Measurements from ENCODE around the gene PCBP3.
"Not testable (repeated sequence)": the region's sequence is repeated elsewhere in the genome, so short reads cannot be mapped to it uniquely, and the experiment has no call there.

Gene PCBP3

DNA sequence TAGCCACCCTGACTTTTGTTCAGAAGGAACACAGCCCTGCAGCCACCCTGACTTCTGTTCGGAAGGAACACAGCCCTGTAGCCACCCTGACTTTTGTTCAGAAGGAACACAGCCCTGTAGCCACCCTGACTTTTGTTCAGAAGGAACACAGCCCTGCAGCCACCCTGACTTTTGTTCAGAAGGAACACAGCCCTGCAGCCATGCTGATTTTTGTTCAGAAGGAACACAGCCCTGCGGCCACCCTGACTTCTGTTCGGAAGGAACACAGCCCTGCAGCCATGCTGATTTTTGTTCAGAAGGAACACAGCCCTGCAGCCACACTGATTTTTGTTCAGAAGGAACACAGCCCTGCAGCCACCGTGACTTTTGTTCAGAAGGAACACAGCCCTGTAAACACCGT, 208.9 kb downstream of the PCBP3 start:
- DNase-seq = not testable (repeated sequence)

DNA sequence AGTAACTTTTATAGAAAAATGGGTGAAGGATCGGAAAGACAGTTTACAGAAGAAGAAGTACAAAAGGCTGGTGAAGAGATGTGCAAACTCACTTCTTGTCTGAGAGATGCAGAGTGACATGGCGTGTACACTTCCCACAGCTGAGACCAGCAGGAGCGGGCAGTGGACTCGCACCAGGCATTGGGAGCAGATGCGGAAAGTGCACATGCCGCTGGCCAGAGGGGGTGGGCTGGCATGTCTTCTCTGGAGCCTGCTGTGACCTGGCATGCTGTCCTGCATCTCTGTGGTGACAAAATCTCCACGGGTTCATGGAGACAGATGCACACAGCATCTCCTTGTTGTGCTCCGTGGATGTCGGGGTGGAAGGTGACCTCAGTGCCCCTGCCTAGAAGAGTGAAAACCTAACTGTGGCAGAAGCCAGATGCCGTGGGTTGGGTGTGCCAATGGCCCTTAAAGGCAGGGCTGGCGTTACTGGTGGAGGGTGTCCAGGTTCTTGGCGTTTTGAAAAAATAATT, 209.4 kb downstream of the PCBP3 start:
- no peak for DNase-seq

DNA sequence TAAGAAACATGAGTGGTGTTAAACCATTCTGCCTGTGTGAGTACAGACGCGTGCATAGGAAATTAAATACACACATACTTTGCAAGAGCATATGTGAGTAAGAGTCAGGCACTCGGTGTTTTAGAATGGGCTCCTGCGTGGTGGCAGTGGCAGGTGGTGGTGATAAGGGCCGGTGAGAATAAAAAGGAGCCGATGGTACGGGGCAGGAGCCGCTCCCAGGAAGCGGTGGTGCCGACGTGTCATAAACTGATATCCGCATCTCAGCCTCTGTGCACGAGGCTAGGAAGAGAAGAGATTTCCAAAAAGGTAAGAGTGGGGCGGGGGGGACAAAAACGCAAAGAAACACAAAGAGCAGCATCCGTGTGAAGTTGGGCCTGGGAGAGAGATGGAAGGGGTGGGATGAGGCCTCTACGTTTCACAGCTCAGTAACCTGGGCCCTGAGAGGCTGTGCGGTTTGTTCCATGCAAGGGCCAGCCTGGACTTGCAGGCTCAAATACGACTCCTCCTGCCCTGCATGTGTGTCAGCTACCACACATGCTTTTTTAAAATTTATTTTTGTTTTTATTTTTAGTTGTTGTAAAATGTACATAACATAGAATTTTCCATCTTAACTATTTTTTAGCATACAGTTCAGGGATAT, 210.3 kb downstream of the PCBP3 start:
- DNase-seq = no peak

DNA sequence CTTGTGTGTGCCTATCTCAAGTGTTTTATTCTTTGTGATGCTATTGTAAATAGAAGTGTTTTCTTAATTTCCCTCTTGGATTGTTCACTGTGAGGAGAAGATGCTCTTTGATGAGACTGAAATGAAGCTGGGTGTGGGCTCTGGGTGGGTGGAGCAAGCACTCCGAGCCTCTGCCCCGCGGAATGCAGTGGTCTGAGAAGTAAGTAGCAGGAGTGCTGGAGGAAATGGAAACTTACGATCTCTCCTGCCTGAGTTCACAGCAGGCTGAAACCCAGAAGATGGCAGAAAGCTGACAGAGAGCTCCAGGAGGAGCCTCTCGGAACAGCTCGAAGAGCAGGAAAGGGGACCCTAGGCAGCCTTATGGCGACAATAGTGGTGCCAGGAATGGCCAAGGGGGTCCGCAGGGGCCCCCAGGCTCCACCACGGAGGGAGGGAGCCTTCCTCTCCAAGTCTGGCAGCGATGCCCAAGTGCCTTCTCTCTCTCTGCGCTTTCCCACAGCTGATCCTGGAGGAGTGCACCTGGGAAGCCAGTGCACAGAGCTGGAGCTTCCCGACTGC, 211.2 kb downstream of the PCBP3 start:
- no peak for DNase-seq

DNA sequence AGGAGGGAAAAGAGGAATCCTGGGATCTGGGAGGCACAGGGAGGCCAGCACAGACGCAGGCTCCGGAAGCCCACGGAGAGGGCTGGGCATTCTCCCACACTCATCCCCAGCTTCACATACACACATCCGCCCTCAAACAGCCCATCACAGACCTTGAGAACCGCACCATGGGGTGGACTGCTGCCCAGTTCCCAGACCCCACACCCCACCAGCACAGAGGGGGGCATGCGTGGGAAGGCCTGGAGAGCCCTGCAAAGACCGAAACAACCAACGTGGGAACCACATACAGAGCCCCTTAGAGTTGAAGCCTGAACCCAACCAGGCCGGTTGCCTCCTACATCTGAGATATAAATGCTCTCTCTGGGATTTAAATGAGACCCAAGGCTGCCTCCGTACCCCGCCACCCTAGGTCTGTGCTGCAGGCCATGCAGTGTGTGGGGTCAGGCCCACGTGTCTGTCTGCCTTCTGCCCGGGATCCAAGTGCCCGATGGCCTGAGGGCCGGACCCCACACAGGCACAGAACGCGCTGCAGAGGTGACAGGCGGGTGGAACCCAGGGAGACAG, 211.8 kb downstream of the PCBP3 start:
- no peak for DNase-seq

DNA sequence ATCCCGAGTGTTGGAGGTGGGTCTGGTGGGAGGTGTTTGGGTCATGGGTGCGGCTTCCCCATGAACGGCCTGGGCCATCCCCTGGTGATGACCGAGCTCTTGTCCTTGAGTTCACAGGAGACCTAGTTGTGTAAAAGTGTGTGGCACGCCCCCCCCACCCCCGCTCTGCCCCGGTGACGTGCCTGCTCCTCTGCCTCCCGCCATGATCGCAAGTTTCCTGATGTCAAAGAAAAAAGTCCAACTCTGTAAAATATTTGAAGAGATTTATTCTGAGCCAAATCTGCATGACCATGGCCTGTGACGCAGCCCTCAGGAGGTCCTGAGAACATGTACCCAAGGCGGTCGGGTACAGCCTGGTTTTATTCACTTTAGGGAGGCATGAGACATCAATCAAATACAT, 212.9 kb downstream of the PCBP3 start:
- no peak for DNase-seq

DNA sequence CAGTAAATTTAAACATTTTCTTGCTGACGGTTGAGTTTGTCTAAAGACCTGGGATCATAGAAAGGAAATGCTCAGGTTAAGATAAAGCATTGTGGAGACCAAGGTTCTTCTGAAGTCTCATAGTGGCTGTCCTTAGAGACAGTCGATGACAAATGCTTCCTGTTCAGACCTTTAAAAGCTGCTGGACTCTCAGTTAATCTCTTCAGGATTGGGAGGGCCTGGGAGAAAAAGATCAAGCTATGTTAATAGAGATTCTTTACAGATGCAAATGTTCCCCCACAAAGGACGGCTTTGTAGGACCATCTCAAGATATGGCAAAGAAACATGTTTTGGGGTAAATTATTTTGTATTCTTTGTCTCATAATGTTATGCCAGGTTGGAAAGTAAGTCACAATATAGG, 213.4 kb downstream of the PCBP3 start:
- no peak for DNase-seq

DNA sequence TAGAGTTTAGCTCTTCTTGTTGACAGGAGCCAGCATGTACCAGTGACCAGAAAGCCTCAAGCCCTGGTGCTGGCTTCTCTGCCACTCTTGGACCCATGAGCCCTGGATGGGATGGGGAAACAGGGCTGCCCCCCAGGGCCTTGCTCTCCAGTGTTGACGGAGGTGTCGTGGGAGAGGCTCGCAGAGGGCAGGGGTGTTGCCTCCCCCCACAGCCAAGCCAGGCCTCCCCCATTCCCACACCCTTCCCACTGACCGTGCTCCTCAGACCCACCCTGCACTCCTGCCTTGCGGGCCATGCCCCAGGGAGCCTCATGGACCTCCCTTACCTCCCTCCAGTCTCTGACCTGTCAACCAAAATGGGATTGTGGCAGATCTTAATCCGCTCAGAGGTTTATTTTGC, 214.2 kb downstream of the PCBP3 start:
- DNase-seq = no peak

DNA sequence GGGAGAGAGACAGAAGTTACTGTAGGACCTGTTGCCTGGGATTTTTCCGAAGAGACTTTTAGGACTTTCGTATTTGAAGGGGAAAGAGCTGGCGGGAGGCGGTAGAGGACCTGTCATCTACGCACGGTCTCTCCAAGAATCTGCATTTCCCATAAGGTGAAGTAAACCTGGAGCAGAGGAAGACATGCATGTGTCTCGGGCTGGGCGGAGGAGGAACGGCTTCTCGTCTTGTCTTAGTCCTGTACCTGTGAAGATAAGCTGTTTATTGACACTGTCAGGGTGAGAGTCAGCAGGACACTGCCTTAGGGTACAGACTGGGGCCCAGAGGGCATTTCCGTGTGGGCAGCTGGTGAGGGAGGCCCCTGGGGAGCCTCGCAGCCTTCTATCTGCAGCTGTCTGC, 214.7 kb downstream of the PCBP3 start:
- no peak for DNase-seq

DNA sequence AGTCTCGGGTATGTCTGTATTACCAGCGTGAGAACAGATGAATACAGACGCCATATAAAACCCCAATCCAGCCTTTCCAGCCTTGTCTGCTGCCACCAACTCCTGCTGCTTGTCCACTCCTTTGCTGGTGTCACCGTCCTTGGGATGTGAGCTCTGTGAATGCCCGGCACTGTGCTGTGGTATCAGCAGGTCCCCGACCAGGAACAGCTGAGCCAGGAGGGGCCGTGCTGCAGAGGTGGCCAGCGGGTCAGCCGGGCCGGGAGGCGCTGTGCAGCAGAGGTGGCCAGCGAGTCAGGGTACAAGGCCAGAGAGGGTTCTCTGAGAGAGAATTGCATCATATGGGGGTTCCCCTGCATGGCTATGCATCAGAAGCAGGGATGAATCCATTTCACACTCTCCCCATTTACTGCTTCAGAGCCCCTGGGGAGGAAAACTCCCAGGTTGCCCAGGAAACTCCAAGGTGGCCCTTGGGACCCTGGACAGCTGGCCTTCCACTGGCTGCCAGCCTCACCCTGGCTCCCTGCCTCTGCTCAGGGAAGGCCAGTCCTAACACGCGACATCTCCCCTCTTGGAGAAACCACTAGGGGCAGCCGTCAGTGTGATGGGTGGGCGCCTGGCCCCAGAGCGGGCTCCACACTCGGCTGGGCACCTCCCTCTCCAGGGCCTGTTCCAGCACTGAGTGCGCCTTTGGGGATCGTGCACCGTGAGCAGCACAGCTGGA, 215.7 kb downstream of the PCBP3 start:
- DNase-seq = no peak

DNA sequence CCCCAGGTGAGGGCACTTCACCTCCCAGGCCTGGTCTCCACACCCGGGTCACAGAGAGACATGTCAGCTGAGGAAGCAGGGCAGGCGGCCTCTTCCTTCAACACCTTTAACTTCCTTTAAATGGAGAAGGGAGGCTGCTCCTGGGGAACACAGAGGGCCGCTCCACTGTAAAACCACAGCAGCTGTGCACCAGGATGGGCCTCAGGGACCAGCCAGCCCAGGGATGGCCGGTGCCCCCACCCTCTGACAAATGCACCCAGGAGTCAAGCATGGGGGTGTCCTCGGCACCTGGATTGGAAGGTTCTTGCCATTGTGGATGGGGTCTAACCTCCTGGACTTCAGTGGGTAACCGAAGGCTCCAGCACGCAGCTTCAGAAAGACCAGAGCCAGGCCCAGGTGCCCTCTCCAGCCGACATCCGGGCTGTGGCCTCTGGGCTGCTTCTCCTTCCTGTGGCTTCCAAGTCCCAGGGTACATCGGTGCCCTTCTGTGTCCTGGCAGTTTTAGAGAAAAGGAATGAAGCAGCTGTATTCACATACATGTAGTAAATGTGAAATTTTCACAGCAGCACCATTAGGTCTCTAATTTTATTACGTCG, 216.3 kb downstream of the PCBP3 start:
- DNase-seq = no peak

DNA sequence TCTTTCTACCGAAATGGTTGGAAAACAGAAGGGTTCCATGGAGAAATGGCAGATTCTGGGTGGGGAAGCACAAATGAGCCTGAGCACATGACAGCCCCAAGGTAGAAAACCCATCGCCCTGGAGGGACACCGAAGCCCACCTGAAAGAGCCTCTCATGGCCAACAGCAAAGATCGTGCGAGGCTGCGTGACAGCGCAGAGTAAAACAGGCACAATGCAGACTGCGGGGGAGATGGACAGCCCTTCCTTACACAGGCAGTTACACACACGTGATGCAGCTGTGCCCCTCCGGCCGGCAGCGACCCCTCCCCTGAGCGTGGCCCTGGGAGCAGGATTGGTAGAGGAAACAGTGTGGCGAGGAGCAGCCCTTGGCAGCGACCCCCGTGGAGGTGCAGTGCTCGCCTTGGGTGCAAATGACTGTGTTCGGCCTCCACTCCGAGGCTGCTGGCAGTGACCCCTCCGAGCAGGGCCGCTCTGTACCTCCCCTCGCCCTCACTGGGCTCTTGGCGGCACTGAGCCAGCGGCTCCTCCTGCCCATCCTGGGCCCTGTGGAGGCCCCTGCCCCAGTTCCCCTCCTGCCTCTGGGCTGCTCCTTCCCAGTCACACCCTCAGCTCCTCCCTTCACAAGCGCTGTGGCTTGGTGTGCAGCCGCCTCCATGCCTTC, 217.1 kb downstream of the PCBP3 start:
- no peak for DNase-seq

DNA sequence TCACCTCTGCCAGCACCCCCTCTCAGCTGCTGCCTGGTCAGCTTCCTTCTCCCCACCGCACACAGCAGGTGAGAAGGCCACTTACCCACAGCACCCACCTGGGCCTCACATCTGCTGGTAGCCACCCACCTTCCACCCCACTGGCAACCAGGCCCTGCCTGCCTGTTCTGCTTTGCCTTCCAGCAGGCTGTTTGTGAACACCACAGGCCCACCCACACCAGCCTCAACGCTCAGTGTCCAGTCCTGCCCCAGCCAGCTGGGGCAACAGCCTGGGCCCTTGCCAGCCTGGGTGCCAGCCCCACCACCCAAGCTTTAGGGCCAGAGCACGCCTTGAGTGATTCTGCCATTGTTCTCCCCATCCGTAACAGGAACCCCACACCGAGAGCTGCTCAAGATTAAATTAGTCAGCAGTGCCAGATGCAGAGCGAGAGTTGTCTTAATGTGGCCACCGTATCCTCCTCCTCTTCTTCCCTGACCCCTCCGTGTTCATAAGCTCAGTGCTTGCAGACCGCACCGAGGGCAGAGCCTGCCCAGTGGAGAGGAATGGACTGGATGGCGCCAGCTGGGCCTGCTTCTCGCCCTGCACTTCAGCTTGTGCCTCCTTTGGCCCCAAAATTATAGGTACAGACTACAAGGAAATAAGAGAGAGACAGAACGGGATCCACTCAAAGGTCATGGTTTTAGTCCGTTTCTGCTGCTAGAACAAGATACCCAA, 217.8 kb downstream of the PCBP3 start:
- no peak for DNase-seq

DNA sequence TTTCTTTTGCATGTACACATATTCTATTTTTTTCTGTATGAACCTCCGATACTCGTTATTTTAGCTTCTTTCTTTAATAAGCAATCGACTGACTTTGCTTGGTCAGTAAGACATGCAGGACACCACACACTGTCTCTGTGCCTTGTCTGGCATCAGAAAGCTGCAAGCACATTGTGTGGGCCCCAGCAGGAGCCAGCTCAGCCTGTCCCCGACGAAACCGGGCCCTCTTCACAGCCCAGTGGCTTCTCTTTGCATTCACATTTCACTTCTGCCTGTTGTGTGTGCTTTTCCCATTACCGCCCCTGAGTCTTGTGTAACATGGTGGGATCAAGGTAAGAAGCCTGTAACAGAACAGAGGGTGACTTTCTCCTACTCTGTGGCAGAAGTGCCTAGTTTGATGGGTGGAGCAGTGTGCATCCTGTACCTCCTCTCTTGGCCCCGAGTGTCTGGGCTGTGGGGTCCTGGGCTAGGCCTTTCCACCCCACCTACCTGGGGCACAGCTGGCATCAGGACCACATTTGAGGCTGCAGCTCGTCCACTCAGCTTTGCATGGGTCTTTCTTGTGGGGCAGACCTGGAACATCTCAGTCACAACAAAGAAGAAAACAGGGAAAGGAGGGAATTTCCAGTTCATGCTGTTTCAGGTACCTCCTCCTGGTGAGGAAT, 219.2 kb downstream of the PCBP3 start:
- no peak for DNase-seq

DNA sequence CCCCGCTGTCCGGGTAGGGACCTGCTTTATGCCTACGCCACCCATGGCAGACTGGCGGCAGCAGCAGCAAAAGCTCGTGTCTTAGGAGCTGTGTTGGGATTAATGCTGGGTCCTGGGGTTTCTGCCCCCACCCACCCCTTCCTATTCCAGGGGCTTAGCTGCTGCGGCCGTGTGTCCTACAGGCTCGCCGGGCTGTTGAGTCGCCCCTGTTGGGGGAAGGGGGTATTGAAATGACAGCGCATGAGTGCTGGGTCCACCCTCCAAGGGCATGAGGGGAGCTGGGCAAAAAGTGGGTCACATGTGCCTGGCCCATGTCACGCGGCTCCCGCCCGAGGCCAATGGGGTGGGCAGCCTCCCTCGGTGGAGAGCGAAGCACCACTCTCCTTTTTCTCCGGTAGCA, 219.7 kb downstream of the PCBP3 start:
- no peak for DNase-seq

DNA sequence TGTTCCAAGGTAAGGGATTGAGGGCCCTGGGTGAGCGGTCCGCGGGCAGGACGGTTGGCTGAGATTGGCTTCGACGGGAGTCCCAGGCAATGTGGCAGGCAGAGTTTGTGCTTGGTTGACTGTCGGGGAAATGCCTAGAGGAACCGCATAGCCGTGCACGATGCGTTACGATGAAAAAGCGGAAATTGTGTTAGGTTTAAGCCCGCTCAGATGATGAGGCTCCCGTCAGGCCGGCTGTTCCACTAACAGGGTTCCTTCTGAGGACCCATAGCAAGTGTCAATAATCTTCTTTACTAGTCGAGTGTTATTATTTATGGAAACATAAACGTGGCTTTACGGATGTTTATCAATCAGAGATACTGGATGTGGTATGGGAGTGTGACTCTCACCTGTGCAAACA, 220.2 kb downstream of the PCBP3 start:
- DNase-seq = no peak

DNA sequence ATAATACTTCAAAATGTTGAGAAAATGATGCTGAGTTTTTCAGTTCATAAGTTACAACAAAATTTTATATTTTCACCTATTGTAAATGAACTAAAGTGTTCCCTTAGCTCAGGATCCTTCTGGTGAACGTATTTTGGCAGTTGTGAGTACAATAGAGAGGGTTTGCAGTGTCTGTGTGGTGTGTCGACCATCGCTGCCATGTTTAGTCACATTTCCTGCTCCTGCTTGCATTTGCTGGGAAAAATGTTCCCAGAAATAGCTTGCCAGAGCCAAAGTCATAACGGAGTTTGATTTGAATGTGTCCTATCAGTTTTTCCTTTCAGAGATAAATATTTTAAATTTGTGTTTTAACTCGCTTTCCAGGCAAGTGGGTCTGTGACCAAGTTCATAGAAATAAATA, 220.9 kb downstream of the PCBP3 start:
- DNase-seq = no peak

DNA sequence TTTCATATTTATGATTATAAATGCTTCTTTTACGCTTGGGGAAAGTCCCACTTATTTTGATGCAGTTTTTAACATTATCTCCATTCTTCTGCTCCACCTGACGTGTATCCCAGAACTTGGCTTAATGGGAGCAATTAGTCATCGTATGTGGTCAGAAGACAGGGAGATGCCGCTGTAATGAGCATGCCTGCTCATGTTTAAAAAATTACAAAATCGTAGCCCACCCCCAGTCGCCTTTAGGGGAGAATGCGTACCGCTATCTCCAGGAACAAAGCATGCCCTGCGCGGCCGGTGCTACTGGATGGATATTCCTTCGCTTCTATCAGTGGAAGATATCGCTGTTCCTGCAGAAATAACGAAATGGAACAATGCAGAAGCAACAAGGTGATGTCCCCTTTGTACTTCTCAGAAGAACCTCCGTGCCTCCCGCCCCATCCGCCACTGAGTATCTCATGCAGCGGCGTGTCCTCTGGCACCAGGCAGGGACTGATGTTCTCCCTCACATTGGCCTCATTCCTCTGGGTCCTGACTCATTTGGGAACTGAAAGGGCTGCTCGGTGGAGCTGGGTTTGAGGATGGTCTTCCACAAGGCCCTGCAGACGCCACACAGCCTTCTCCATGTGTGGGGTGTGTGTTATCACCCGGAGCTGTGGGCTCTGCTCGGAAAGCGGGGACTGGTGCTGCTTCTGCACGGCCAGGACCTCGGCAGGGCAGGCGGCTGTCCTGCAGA, 221.7 kb downstream of the PCBP3 start:
- no peak for DNase-seq

DNA sequence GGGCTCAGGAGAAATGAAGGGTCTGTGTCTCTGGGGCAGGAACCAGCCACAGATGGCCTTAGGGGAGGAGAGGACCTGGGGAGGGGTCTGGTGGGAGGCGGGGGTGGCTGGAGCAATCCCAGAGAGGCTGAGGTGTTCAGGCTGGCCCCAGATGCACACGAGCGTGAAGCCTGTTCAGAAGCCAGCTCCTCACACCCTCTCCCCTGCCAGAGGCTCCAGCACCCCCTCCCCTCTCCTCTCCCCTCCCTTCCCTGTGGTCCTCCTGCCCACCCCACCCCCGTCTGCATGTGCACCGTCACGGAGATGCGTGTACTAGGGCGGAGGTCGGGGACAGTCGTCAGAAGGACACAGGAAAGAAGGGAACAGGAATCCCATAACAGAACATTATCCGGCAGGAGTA, 223.0 kb downstream of the PCBP3 start:
- no peak for DNase-seq

DNA sequence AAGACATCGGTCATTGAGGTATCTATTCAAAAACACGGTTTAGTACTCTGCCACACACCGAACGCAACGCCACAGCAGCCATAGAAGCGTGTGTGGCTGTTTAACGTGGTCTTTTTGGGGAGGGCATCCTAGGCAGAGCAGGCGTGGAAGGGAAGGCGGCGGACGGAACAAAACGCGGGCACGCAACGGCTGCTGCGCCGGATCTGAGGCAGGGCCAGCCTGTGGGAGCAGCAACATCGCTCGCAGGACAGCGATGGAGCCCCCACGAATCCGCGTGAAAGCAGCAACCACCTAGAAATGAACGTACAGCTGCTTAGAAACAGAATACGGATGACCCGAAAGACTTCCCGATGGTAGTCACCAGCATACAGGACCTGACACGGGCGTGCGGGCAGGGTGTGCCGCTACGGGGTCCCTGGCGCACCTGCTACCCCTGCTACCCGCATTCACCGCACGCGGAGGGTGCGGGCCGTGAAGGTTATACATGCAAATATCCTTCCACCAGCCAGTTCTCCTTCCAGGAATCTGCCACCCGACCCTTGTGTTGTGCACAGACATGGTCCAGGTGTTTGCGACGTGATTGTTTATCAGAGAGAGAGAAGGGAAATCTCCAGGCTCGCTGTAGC, 223.6 kb downstream of the PCBP3 start:
- no peak for DNase-seq

DNA sequence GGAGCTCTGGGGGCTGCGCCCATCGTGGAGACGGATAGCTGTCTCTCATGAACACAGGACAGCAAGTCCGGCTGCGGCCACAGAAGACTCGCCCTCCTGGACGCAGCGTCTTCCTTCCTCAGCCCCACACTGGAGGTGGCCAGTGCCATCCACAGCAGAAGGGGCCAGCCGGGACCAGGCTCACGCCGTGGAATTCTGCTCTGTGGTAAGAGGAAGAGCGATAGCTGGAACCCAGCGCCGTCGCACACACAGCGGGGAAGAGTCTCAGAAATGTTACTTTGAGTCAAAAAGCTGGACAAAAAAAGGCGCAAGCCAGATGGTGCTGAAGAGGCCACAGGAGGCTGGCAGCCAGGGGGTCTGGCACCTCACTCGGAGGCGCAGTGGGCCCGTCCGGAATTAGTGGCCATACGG, 224.2 kb downstream of the PCBP3 start:
- no peak for DNase-seq

Data from DMS79 (cell line).